Measurements from ENCODE around the gene COL20A1.

COL20A1 gene

DNA sequence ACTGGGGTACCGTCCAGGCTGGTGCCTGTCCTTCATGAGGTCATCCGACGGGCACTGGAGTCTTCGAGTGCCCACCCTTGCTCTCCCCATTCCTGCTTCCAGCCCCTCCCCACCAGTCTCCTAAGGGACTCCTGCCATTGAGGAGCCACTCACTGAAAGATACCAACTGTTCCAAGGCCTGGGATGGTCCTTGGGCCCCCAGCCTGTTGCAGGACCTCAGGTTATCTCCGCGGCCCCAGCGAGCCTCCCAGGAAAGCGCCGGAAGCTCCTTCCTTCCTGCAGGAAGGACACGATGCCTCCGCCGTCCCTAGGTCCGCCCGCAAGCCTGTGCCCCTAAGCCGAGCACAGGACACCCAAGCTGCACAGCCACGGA lies 39.9 kb upstream of the COL20A1 start:
- peaks cover 27% of the 10 kb centered on the region for H3K27me3 ChIP-seq (ENCODE audit: control insufficient read depth, insufficient read depth, low read length, poor library complexity, severe bottlenecking)
- no peaks in the 10 kb centered on the region for H3K36me3 ChIP-seq (ENCODE audit: control insufficient read depth, insufficient read depth, low read length)
- 17% methylated on average over 16 of the region's 16 CpGs for WGBS, 2 experiments
- H3K27ac ChIP-seq (ENCODE audit: insufficient read depth, low read depth, low read length, poor library complexity, severe bottlenecking), result no peak overlapping the region
- peak overlapping the region; percentile 43 for H3K4me3 ChIP-seq (ENCODE audit: insufficient read depth, low read depth, low read length)
- peaks cover 24% of the 10 kb centered on the region for H3K4me1 ChIP-seq (ENCODE audit: control insufficient read depth, insufficient read depth, low read length)
- no peaks in the 10 kb centered on the region for H3K9me3 ChIP-seq (ENCODE audit: control insufficient read depth, low read length)

GRCh38 chr20:63253438-63254231 lies 39.4 kb upstream of the COL20A1 start:
- Histone ChIP-seq H3K9me3 (ENCODE audit: control insufficient read depth, low read length) (no peaks in the 10 kb centered on the region), H3K4me3 (ENCODE audit: insufficient read depth, low read depth, low read length) (peak overlapping the region; percentile 43), H3K27me3 (ENCODE audit: control insufficient read depth, insufficient read depth, low read length, poor library complexity, severe bottlenecking) (peaks cover 27% of the 10 kb centered on the region), H3K27ac (ENCODE audit: insufficient read depth, low read depth, low read length, poor library complexity, severe bottlenecking) (no peak overlapping the region), H3K36me3 (ENCODE audit: control insufficient read depth, insufficient read depth, low read length) (no peaks in the 10 kb centered on the region), H3K4me1 (ENCODE audit: control insufficient read depth, insufficient read depth, low read length) (peaks cover 19% of the 10 kb centered on the region)
- WGBS, 2 experiments, result 0% methylated on average over 89 of the region's 89 CpGs

DNA sequence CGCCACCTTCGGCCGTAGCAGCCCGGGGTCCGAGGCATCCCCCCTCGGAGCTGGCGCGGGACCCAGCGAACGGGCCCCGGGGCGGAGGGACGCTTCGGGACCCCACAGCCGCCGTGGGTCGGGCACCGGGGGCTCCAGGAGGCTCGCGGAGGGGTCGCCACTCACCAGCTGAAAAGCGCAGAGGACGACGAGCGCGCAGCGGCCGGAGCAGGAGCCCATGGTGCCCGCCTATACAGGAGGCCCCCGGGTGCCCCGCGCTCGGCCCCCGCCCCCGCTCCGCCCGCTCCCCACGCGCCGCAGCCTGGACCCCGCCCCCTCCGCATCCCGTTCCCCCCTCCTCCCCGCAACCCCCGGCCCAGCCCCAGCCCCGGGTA lies 38.8 kb upstream of the COL20A1 start, which contains the start of gene NKAIN4:
Gene NKAIN4, minus strand, starts transcription at position 232 of the 374 bp plus-strand sequence. Its CDS starts 13 bp downstream, at position 219.
- Histone ChIP-seq H3K27me3 (ENCODE audit: control insufficient read depth, insufficient read depth, low read length, poor library complexity, severe bottlenecking) (peaks cover 27% of the 10 kb centered on the region), H3K9me3 (ENCODE audit: control insufficient read depth, low read length) (no peaks in the 10 kb centered on the region), H3K36me3 (ENCODE audit: control insufficient read depth, insufficient read depth, low read length) (no peaks in the 10 kb centered on the region)

DNA sequence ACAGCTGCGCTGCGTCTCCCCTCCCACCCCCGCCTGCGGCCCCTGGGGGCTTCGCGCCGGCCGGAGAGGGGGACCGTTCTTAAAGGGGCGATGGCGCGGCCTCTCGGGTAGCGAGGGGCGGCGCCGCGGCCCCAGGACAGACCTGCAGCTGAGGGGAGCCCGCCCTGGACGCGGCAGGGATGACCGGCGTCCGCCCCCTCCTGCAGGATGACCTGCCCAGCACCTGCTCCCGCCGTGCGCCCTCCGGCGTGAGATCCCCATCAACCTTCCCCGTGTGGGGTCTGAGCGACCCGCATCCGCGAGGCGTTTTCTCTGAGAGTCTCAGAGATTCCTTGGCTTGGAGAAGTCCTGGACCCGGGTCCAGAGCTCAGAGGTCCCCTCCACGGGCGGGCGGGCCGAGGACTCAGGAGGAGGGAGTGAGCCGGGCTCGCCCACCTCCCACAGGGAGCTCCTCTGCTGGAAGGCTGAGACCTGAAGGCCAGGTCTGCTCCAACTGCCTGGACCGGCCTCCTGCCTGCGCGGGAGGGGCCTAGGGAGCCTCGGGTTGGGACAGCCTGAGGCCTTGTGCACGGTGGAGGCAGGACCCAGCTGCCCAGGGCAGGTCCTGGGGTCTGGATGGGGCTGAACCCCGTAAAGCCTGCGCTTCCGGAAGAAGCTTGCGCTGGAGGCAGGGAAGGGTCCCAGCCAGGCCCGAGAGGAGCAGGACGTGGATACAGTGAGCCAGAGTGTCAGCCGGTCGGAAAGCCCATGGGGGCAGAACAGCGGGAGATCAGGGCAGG lies 38.2 kb upstream of the COL20A1 start:
- H3K4me1 ChIP-seq (ENCODE audit: control insufficient read depth, insufficient read depth, low read length), result peaks cover 18% of the 10 kb centered on the region
- no peaks in the 10 kb centered on the region for H3K9me3 ChIP-seq (ENCODE audit: control insufficient read depth, low read length)
- H3K27ac ChIP-seq (ENCODE audit: insufficient read depth, low read depth, low read length, poor library complexity, severe bottlenecking), result no peak overlapping the region
- H3K27me3 ChIP-seq (ENCODE audit: control insufficient read depth, insufficient read depth, low read length, poor library complexity, severe bottlenecking), result peaks cover 27% of the 10 kb centered on the region
- whole genome bisulfite sequencing, 2 experiments, result 5% methylated on average over 56 of the region's 56 CpGs
- H3K36me3 ChIP-seq (ENCODE audit: control insufficient read depth, insufficient read depth, low read length), result no peaks in the 10 kb centered on the region
- peak overlapping the region; percentile 43 for H3K4me3 ChIP-seq (ENCODE audit: insufficient read depth, low read depth, low read length)

More for the DNA sequence above, 38.8 kb upstream of the COL20A1 start, which contains the start of gene NKAIN4:
- peak within 1 kb of the TSS; percentile 43 for H3K4me3 ChIP-seq (ENCODE audit: insufficient read depth, low read depth, low read length)
- WGBS, 2 experiments, result 0% methylated on average over 31 to 43 of the region's 46 CpGs
- peaks cover 18% of the 10 kb centered on the region for H3K4me1 ChIP-seq (ENCODE audit: control insufficient read depth, insufficient read depth, low read length)
- no peak within 1 kb of the TSS for H3K27ac ChIP-seq (ENCODE audit: insufficient read depth, low read depth, low read length, poor library complexity, severe bottlenecking)

- H3K36me3 ChIP-seq (ENCODE audit: control insufficient read depth, insufficient read depth, low read length), result no peaks in the 10 kb centered on the region
- H3K4me3 ChIP-seq (ENCODE audit: insufficient read depth, low read depth, low read length), result no peak overlapping the region
- H3K9me3 ChIP-seq (ENCODE audit: control insufficient read depth, low read length), result no peaks in the 10 kb centered on the region
- peaks cover 25% of the 10 kb centered on the region for H3K4me1 ChIP-seq (ENCODE audit: control insufficient read depth, insufficient read depth, low read length)
- H3K27me3 ChIP-seq (ENCODE audit: control insufficient read depth, insufficient read depth, low read length, poor library complexity, severe bottlenecking), result peaks cover 27% of the 10 kb centered on the region
- 82 to 84% methylated on average over 31 of the region's 31 CpGs for WGBS, 2 experiments
- H3K27ac ChIP-seq (ENCODE audit: insufficient read depth, low read depth, low read length, poor library complexity, severe bottlenecking), result no peak overlapping the region
These were observed 36.9 kb upstream of the COL20A1 start for GRCh38 chr20:63255931-63256704.

- H3K27ac ChIP-seq (ENCODE audit: insufficient read depth, low read depth, low read length, poor library complexity, severe bottlenecking), result no peak overlapping the region
- peaks cover 32% of the 10 kb centered on the region for H3K4me1 ChIP-seq (ENCODE audit: control insufficient read depth, insufficient read depth, low read length)
- H3K4me3 ChIP-seq (ENCODE audit: insufficient read depth, low read depth, low read length), result no peak overlapping the region
- no peaks in the 10 kb centered on the region for H3K36me3 ChIP-seq (ENCODE audit: control insufficient read depth, insufficient read depth, low read length)
- H3K9me3 ChIP-seq (ENCODE audit: control insufficient read depth, low read length), result no peaks in the 10 kb centered on the region
- peaks cover 27% of the 10 kb centered on the region for H3K27me3 ChIP-seq (ENCODE audit: control insufficient read depth, insufficient read depth, low read length, poor library complexity, severe bottlenecking)
- WGBS, 2 experiments, result 95 to 98% methylated on average over 4 of the region's 4 CpGs
These were observed 36.0 kb upstream of the COL20A1 start for GRCh38 chr20:63256954-63257353.

DNA sequence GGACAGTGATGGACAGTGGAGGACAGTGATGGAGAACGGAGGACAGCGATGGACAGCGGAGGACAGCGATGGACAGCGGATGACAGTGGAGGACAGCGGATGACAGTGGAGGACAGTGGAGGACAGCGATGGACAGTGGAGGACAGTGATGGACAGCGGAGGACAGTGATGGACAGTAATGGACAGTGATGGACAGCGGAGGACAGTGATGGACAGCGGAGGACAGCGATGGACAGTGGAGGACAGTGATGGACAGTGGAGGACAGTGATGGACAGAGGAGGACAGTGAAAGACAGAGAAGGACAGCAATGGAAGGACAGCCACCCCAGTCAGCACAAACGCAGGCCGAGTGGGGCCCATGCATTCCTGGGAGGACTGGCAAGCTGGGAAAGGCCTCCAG lies 35.4 kb upstream of the COL20A1 start:
- Histone ChIP-seq H3K27ac (ENCODE audit: insufficient read depth, low read depth, low read length, poor library complexity, severe bottlenecking) (no peak overlapping the region), H3K36me3 (ENCODE audit: control insufficient read depth, insufficient read depth, low read length) (no peaks in the 10 kb centered on the region), H3K4me1 (ENCODE audit: control insufficient read depth, insufficient read depth, low read length) (peaks cover 26% of the 10 kb centered on the region), H3K9me3 (ENCODE audit: control insufficient read depth, low read length) (no peaks in the 10 kb centered on the region), H3K27me3 (ENCODE audit: control insufficient read depth, insufficient read depth, low read length, poor library complexity, severe bottlenecking) (peaks cover 26% of the 10 kb centered on the region), H3K4me3 (ENCODE audit: insufficient read depth, low read depth, low read length) (no peak overlapping the region)
- 95% methylated on average over 13 of the region's 13 CpGs for WGBS, 2 experiments

GRCh38 chr20:63258781-63259180 lies 34.2 kb upstream of the COL20A1 start:
- no peaks in the 10 kb centered on the region for H3K9me3 ChIP-seq (ENCODE audit: control insufficient read depth, low read length)
- H3K27me3 ChIP-seq (ENCODE audit: control insufficient read depth, insufficient read depth, low read length, poor library complexity, severe bottlenecking), result peaks cover 15% of the 10 kb centered on the region
- H3K4me3 ChIP-seq (ENCODE audit: insufficient read depth, low read depth, low read length), result no peak overlapping the region
- 89 to 90% methylated on average over 8 of the region's 8 CpGs for WGBS, 2 experiments
- no peak overlapping the region for H3K27ac ChIP-seq (ENCODE audit: insufficient read depth, low read depth, low read length, poor library complexity, severe bottlenecking)
- H3K36me3 ChIP-seq (ENCODE audit: control insufficient read depth, insufficient read depth, low read length), result no peaks in the 10 kb centered on the region
- H3K4me1 ChIP-seq (ENCODE audit: control insufficient read depth, insufficient read depth, low read length), result peaks cover 21% of the 10 kb centered on the region

GRCh38 chr20:63259734-63260460 lies 33.1 kb upstream of the COL20A1 start:
- no peaks in the 10 kb centered on the region for H3K9me3 ChIP-seq (ENCODE audit: control insufficient read depth, low read length)
- WGBS, 2 experiments, result 93% methylated on average over 25 of the region's 25 CpGs
- no peaks in the 10 kb centered on the region for H3K36me3 ChIP-seq (ENCODE audit: control insufficient read depth, insufficient read depth, low read length)
- peaks cover 19% of the 10 kb centered on the region for H3K4me1 ChIP-seq (ENCODE audit: control insufficient read depth, insufficient read depth, low read length)
- no peak overlapping the region for H3K4me3 ChIP-seq (ENCODE audit: insufficient read depth, low read depth, low read length)
- no peak overlapping the region for H3K27ac ChIP-seq (ENCODE audit: insufficient read depth, low read depth, low read length, poor library complexity, severe bottlenecking)
- peaks cover 5% of the 10 kb centered on the region for H3K27me3 ChIP-seq (ENCODE audit: control insufficient read depth, insufficient read depth, low read length, poor library complexity, severe bottlenecking)
